Measurements from ENCODE around the gene ALDH8A1.

GRCh38 chr6:134951494-134952263 lies 1.8 kb upstream of the ALDH8A1 start:
- no peak for TF ChIP-seq CTCF (conservative IDR thresholded peaks at IDR 0.05; ENCODE audit: low read length)
- TF ChIP-seq EZH2phosphoT487 (IDR thresholded peaks at IDR 0.05; ENCODE audit: borderline replicate concordance), result no peak

Data from Loucy (cell line).